ENCODE data around the gene DEPDC1.
"Not testable (repeated sequence)": the region's sequence is repeated elsewhere in the genome, so short reads cannot be mapped to it uniquely, and the experiment has no call there.

The DEPDC1 gene, protein sequence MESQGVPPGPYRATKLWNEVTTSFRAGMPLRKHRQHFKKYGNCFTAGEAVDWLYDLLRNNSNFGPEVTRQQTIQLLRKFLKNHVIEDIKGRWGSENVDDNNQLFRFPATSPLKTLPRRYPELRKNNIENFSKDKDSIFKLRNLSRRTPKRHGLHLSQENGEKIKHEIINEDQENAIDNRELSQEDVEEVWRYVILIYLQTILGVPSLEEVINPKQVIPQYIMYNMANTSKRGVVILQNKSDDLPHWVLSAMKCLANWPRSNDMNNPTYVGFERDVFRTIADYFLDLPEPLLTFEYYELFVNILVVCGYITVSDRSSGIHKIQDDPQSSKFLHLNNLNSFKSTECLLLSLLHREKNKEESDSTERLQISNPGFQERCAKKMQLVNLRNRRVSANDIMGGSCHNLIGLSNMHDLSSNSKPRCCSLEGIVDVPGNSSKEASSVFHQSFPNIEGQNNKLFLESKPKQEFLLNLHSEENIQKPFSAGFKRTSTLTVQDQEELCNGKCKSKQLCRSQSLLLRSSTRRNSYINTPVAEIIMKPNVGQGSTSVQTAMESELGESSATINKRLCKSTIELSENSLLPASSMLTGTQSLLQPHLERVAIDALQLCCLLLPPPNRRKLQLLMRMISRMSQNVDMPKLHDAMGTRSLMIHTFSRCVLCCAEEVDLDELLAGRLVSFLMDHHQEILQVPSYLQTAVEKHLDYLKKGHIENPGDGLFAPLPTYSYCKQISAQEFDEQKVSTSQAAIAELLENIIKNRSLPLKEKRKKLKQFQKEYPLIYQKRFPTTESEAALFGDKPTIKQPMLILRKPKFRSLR

DNA sequence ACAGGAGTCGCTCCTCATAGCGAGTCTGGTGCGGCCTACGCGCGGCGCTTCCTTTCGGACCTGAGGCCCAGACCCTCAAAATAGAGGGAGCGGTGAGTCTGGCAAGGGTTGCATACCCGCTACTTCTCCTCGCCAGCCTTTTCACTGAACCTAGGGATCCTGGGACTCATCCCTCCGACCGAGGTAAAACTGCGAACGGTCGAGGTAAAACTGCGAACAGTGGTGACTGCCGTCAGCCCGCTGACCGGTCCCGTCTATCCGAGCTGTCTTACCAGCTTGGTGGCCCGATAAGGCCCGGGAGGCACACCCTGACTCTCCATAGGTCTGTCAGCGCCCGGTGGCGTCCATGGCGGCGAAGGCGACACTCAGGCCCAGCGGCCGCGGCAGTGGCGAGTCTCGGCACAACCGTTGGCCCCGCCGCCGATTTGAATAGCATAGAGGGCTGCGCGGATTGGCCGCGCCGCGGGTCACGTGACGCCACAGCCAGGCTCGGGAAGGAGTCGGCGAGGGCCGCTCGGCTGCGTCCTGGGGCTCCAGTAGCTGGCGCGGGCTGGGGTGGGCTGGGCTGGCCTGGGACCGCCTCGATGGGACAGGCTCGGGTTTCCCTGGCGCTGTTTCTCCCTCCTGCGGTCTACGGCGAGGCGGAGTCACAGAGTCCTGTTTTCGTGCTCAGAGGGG is at the start of gene DEPDC1:
DEPDC1 (minus strand) TSS at position 403 of the 678 bp plus-strand sequence; CDS start at position 320, 83 bp downstream.
- peak; percentile 85 for DNase-seq (ENCODE audit: low spot score)

DNA sequence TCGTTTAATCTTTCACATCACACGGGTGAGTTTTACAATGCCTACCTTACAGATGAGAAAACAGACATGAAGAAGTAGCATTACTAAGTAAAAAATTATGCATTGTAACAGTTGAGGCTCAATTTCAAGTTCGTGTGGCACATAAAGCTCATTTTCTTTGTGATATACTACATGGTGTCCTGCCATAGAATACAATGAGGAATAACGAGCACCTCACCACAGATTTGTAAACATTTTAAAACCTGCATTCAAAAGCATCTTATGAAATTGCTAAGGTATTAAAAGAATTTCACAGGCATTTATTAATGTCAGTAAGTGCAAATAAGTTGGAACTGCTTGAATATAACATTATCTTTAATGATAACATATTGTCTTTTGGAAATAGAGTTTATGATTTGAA is 47.8 kb upstream of the DEPDC1 start:
- DNase-seq (ENCODE audit: low spot score) = no peak

DNA sequence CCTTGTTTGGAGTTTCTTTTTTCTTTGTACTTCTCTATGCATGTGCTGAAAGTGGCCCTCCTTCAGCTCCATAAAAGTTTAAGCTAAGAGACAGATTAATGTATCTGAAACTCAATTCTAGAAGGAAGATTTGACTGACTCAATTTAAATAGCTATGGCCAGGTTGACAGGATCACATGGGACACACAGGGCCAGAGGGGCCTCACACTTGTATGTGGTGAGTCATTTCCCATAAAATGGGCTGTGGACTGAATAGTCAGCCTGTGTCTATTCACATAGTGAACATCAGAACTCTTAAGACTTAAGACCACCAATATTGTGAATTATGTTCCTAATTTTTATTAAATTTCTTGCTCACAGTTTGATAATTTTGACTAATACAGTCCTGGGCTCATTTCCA is 45.7 kb upstream of the DEPDC1 start:
- DNase-seq (ENCODE audit: low spot score) = no peak

DNA sequence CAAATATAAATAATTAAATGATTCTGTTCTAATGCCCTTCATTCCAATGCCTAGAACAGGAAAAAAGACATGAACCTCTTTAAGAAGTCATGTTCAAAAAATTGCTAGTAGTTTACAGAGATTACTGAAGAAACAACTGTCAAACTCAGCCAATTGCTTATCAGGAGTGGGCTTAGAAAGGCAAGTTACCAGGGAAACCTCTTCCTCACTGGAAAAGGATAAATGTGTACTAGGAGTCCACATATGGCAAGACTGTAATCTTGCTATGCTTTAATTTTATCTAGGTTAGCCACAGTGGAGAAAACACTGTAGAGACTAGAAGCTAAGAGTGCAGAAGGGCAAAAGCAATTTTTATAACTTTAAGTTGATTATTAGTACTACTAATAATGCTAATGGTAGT is 42.1 kb upstream of the DEPDC1 start:
- DNase-seq (ENCODE audit: low spot score) = no peak

DNA sequence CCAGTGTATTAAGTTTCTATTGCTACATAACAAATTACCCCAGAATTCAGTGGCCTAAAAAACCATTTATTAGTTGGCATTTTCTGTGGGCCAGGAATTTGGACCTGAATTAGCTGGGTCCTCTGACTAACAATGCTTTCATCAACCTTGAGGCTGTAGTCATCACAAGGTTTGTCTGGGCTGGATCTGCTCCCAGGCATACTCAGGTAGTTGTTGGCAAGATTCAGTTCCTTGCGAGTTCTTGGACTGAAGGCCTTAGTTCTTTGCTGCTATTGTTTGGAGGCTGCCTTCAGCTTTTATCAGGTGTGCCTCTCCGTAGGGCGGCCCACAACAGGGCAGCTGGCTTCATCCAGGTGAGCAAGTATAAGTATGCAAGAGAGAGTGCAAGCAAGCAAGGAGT is 31.4 kb upstream of the DEPDC1 start:
- no peak for DNase-seq (ENCODE audit: low spot score)

DNA sequence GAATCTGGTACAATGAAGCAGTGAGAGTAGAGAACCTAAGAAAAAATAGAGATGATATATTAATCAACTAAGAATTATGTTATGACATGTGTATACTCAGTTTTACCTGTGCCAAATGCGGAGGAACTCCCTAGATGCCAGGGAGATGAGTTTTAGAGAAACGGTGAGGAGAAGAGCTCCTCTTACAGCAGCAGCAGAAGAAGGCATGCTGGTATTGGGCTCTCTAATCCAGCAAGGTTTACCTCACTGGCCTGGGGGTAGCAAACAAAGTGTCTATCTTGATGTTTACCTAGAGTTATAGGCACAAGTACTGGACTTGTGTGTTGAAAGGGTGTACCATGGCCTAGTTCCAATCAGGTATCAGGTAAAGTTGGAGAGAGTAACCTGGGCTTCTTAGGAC is 28.9 kb upstream of the DEPDC1 start:
- DNase-seq (ENCODE audit: low spot score) = no peak

DNA sequence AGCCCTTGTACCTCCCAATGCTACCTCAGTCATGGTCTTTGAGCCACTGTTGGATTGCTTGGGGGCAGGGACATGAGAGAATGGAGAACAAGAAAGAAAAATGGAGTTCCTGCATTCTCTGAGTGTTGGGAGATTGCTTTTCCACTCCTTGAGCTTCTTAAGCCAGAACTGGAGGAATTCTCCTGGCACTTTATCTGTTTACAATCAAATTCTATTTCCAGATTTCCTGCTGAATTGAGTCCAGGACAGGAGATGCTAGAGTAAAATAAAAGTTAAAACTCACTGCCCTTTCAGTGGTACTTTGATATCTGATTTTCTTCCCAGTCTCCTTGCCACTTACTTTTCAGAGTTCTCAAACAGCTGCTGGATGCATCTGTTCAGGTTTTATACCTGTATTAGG is 24.4 kb upstream of the DEPDC1 start:
- no peak for DNase-seq (ENCODE audit: low spot score)

DNA sequence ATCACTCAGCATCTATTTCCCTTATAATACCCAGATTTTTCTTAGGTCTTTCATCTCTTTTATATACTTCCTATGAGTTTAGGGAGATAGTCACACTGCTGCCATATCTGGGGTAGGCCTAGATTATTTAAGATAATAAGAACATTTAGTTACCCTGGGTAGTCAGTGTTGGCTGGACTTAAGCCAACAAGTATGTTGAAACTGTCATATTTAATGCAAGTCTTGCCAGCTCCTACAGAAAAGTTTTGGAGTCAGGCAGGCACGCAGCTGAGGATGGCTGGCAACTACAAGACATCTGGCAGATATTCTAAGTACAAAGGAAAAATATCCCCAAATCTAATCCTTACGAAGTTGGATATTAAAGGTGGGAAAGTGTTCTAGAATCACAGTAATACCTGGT is 19.2 kb upstream of the DEPDC1 start:
- no peak for DNase-seq (ENCODE audit: low spot score)

DNA sequence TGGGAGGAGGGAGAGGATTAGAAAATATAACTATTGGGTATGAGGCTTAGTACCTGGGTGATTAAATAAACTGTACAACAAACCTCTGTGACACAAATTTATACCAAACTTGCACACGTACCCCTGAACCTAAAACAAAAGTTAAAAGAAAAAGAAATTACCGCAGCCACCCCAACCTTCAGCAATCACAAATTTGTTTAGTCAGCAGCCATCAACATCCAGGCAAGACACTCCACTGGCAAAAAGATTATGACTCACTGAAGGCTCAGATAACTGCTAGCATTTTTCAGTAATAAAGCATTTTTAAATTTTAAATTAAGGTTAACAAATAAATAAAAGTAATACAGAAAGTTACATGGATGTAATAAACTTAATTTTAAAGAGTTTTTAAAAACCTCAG is 14.4 kb upstream of the DEPDC1 start:
- no peak for DNase-seq (ENCODE audit: low spot score)

DNA sequence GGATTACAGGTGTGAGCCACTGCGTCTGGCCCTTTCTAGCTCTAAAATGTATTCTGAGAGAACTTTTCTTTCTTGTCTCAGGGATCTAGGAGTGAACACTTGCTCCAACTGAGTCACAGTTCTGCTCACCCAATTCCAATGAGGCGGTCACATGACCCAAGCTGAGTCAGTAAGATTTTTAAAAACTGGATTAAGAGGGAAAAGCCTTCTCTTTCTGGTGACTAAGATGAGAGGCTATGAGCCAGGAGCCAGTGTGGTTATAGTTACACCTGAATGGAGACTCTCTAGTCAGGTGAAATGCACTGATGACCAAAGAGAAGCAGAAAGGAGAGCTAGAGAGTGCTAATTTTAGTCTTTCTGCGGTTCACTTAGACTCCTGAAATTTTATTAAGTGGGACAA is 9.5 kb upstream of the DEPDC1 start:
- DNase-seq (ENCODE audit: low spot score) = no peak

DNA sequence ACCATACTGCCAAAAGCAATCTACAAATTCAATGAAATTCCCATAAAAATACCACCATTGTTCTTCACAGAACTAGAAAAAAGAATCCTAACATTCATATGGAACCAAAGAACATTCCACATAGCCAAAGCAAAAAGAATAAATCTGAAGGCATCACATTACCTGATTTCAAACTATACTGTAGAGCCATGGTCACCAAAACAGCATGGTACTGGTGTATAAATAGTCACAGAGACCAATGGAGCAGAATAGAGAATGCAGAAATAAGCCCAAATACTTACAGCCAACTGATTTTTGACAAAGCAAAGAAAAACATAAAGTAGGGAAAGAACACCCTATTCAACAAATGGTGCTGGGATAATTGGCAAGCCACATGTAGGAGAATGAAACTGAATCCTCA is 6.2 kb upstream of the DEPDC1 start:
- no peak for DNase-seq (ENCODE audit: low spot score)

DNA sequence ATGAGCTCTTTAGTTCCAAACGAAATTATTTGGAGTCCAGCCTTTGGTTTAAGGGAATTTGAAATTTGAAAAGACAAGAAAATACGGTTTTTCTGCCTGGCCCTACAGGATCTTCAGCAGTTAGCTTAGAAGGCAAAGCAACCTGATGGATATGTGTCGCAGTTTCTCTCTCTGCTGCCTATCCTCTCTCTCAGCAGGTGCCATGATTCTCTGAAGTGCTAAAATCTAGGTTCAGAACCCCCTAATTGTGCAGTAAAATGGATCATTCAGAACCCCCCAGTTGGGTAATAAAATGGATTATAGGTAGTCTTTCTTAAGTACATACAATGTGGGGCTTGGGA is 446 bp upstream of the DEPDC1 start:
- no peak for DNase-seq (ENCODE audit: low spot score)

DNA sequence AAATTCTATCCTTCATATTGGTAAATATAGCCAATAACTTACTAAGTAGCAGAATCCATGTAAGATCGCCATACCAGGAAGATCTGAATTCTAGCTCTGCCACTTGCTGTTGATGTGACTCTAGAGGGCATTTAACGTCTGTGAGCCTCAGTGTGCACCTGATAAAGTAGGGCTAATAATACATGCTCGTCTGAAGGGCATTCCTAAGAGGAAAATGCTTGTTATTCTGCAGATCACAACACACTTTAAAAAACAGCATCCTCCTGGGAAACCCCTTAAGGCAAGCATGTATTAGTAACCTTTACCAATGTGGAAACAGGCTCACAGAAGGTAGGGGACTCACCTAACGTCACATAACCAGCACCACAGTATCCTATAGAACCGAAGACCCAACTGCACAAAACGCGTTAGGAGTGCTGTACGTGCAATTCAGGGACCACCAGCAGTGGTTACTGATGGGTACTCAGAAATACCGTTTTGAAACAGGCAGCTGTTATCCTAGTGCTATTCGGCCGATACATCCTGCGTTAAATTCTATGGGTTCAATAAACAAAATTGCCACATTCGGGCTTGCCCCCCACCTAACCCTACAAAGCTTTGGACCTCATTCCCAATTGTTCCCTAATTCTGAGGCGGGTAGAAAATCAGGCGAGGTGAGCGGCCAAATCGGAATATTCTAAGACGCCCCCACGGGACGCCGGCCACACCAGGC is 758 bp downstream of the DEPDC1 start:
- no peak for DNase-seq (ENCODE audit: low spot score)

DNA sequence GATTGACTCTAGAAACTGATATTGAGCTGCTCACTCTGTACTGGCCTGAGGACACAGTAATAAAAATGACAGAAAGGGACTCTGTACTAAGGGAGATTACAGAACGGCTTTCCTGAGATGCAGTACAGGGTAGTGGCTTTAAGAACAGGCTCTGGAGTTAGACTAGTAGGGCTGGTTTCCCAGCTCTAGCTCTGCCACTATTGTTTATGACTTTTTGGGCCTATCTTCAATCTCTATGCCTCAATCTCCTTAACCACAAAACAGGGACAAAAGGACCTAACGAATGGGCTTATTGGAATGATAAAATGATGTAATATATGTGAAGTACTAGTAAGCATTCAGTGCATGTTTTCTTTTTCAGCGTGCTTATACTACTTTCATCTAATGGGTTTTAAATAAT is 1.4 kb downstream of the DEPDC1 start:
- no peak for DNase-seq (ENCODE audit: low spot score)

DNA sequence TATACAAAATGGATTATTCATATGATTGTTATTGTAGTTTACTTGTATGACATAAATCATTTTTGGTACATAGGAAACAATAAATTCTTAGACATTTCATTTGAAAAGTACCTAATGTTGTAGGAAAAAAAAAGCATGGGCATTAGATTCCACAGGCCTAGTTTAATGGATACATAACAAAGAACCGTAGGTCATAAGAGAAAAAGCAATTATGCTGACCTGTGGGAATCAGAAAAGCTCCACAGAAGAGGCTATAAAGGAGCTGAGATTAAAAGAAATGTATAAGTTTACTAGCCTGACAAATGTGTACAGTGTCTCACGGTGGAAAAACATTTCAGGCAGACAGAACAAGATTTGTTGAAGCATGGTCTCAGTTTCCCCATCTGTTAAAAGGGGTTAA is 3.7 kb downstream of the DEPDC1 start:
- no peak for DNase-seq (ENCODE audit: low spot score)

DNA sequence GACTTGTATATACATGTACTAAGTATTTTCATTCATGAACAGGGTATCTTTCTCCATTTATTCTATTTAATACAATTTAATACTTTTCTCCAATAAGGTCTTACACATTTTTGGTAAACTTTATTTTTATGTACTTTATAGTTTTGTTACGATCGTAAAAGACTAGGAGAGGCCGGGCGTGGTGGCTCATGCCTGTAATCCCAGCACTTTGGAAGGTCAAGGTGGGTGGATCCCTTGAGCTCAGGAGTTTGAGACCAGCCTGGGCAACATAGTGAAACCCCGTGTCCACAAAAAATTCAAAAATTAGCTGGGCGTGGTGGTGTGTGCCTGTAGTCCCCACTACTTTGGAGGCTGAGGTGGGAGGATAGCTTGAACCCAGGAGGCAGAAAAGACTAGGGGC is 4.6 kb downstream of the DEPDC1 start:
- not testable (repeated sequence) for DNase-seq (ENCODE audit: low spot score)

DNA sequence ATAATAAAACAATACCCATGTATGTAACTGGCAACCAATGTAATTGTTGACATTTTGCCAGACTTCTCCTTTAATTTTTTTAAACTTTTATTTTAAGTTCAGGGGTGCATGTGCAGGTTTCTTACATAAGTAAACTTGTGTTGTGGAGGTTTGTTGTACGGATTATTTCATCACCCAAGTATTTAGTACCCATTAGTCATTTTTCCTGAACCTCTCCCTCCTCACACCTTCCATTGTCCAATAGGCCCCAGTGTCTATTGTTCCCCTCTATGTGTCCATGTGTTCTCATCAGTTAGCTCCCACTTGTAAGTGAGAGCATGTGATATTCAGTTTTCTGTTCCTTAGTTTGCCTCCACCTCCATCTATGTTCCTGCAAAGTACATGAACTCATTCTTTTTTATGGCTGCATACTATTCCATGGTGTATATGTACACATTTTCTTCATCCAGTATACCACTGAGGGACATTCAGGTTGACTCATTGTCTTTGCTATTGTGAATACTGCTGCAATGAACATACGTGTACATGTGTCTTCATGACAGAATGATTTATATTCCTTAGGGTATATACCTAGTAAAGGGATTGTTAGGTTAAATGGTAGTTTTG is 6.7 kb downstream of the DEPDC1 start:
- no peak for DNase-seq (ENCODE audit: low spot score)

DNA sequence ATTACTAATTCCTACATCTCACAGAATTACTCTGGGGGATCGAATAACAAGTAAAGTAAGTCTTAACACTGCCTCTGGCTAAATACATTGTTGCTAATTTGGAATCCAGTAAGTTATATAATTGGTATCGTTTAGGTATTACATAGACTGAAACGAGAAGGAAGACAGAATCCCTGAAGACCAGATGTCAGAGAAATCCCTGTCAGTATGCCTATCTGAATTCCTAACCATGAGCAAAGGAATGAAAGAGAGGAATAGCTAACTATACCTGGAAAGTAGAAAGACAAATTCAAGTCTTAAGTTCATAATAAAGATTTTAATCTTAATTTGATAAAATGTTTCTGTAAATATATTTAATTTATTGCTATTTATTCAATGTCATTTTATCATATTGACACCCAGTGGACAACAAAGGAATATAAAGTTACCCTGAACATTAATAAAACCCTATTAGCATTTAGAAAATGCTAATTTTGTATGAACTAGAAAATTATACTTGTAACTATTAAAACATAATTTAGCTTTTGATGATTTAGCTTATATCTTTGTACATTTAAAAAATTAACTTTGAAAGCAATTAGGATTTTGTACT is 11.4 kb downstream of the DEPDC1 start:
- no peak for DNase-seq (ENCODE audit: low spot score)

DNA sequence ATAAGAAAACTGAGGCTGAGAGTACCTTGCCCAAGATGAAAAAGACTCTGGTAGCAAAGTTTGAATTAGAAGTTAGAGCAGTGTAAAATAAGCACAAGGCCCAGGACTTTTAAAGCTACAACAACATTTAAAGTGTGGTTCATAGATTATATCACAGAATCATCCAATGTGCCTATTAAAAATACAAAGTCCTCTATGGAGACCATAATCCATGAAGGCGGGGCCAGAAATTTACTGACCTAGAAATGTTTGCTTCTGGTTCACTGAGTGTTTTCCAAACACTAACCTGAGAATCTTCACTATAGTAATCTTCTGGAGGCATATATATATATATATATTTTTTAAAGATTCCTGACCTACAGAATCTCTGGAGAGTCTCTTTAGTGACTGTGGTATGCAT is 12.3 kb downstream of the DEPDC1 start:
- DNase-seq (ENCODE audit: low spot score) = no peak

DNA sequence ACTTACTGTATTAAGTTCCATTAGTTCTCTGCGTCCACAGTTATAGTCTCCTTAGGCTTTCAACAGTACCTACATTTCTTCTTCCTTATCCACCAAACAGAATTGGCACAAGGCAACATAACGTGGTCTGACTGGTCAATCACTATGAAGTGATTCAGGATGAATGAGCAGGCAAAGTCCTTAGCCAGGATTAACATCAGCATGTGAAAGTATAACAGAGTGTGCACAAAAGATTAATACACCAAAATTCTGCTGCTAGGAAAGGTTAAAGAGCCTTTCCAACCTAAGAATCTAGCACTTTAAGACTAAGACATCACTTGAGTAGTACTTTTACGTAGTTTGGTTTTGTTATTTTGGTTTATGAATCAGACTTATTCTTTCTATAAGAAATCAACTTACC is 15.8 kb downstream of the DEPDC1 start:
- DNase-seq (ENCODE audit: low spot score) = no peak

DNA sequence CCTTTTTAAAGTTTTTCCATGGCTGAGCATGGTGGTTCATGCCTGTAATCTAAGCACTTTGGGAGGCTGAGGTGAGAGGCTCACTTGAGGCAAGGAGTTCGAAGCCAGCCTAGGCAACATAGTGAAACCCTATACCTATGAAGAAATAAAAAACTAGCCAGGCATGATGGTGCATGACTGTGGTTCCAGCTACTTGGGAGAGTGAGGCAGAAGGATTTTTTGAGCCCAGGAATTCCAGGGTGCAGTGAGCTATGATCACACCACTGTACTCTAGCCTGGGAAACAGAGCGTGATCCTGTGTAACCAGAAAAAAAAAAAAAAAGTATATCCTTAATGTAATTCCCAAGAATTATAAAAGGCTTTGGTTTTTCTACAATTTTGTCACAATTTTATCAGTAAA is 17.4 kb downstream of the DEPDC1 start:
- DNase-seq (ENCODE audit: low spot score) = no peak

DNA sequence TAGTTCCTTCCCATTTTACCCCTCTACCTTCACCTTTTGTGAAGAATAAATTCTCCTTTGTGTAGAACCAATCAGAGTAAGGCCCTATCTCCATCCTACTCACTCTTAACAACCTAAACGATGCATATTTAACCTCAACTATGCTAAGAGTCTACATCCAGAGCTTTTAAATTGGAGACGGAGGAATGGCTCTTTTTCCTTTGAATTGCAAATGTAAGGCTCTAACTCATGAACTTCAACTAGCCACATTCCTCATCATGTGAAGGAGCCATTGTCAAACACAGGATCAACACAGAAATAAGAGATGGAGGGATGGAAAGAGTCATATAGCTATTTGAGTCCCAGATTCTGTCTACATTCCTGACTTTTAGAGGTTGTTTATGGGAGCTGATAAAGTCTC is 18.2 kb downstream of the DEPDC1 start:
- no peak for DNase-seq (ENCODE audit: low spot score)
